ENCODE data around the gene RASSF8.
"Not testable (repeated sequence)": the region's sequence is repeated elsewhere in the genome, so short reads cannot be mapped to it uniquely, and the experiment has no call there.

RASSF8 gene

DNA sequence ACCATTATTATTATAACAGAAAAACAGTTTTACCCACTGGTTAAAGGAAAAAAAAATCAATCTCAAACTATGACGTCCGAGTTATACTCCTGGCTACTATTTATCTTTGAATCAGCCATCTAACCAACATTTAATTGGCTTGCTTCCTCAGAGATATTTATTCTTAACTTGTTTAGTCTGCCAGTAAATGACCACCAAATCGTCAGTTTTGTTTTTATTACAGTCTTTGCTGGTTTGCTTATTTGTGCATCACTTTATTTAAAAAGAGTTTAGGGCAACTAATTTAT, 71.2 kb downstream of the RASSF8 start:
- DNase-seq (ENCODE audit: low read depth) = no peak

DNA sequence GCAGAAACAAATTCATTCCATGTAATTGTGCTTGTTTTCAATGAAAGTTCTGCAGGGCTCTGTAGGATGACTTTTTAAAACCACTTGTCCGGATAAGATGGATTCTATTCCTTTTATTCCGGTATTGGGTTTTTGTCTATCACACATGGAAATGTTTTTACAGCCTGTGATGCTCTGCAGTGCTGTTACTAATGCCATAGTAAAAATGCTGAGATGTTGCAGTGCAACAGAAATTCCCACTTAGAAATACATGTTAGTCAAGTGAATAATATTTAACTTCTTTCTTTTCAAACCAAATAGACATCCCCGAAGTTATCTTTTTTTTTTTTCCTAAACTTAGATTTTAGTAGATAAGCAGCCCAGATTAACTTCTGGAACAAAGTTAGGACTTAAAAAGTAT, 71.9 kb downstream of the RASSF8 start:
- no peak for DNase-seq (ENCODE audit: low read depth)

DNA sequence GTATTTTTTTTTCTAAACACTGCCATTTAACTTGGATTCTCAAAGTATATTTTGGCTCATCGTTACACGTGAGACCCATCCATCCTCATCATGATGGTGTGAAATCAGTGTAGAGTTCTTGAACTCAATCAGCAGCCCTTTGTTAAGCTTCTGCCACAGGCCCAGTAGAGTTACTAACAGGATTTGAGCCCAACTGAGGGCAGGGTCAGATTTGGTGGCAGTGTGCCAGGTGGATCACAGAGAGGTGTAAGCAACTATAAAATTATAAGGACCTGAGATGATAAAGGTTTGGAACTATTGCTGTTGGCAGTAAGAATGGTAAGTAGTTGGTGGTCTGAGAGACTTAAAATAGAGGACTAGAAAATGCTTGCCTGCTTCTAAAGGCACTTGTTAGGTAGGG, 72.8 kb downstream of the RASSF8 start:
- no peak for DNase-seq (ENCODE audit: low read depth)

DNA sequence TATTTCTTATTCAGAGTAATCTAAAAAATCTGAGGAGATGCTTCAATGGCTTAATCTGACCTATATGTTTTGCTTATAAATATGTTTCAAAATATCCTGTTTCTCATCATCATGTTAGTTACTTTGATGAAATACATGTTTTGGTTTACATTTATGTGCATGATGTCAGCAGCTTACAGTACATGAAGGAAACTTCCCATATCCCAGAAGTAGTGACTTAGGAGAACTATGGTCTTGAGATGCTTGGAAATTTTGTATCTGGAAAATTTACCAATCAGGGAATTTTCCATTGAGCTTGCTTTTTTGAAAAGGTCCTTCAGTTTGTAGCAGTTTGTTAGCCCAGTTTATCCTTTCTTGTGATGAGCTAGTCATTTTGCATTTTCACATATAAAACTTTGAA, 73.3 kb downstream of the RASSF8 start:
- no peak for DNase-seq (ENCODE audit: low read depth)

DNA sequence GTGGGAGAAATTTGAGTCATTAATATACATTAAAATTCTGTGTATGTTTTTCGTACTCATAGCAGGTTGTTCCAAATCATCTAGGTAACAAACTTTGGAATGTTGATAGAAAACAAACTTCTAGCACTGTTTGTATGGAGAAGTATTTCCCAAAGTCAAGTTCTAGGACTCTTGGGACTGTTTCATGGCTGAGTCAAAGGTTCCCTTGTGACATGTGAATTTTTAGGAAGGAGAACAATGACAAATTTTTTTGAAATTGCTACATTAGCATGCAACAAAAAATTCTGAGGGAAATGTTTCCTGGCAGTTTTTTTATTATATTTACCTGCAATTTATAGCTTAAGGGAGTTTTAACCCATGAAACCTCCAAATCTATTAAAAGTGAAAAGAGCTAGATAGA, 73.8 kb downstream of the RASSF8 start:
- no peak for DNase-seq (ENCODE audit: low read depth)

DNA sequence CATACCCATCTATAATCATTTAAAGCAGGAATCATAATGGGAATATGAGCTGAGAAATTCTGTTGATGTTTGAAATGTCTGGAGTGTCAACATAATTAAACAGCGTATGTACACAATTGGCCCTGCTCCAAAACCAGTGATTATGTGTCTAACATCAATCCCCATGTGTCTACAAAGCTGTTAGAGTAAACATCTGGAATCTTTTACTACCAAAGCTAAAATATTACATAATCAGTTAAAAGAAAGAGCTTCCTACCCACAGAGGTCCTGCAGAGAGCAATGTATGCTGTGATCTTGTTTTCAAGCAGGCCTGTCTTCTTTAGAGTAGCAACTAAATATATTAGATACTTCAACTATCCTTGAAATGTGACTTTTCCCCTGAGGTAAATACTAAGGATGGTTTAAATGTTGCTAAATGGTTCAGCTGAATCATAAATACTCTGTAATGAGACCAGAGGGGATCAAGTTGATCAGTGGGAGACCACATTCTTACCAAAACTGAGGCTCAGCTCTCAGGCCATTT, 74.3 kb downstream of the RASSF8 start:
- DNase-seq (ENCODE audit: low read depth) = no peak

DNA sequence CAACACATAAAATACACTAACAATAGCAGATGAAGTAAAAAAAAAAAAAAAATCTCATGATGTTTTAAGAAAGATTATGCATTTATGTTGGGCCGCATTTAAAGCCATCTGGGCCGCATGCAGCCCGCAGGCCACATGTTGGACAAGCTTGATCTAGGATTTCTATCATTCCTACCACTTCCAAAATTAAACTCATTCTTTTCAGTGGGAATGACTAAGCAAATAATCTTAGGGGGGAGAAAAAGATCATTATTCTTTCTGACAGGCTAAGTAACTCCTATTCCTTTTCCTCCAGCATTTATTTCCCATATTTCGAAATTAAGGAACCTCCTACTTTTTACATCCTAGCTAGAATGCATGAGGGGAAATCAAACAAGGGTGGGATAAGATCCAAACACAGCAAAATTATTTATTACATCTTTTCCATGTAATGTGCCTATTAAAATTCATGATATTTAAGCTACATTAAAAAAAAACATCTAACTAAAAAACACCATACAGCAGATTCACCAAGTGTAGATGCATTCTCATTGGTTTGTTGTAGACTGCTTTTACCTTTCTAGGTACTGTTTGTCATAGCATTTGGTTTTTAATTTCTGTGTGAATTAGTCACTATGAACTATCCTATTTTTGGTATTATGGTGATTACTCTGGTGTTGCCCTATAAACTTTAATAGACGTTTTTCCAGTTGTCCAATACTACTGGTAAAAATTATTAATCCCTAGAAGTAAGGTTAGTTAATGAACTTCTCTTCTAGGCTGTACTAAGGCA, 76.1 kb downstream of the RASSF8 start:
- DNase-seq (ENCODE audit: low read depth) = no peak

DNA sequence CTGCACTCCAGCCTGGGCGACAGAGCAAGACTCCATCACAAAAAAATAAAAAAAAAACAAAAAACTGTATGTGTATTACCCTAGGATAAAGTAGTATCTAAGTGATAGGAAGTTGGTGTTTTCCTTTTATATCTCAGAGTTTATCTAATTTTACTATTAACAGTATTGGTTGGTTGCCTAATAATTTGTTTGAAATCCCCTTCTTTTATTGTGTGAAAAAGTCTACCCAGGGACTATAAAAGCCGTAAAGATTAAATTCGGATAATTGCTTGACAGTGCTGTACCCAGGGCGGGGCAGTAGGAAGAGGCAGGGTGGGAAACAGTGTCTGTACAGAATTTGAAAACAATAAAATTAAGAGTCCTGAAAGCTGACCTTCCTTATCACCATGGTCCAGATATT, 78.4 kb downstream of the RASSF8 start:
- no peak for DNase-seq (ENCODE audit: low read depth)

DNA sequence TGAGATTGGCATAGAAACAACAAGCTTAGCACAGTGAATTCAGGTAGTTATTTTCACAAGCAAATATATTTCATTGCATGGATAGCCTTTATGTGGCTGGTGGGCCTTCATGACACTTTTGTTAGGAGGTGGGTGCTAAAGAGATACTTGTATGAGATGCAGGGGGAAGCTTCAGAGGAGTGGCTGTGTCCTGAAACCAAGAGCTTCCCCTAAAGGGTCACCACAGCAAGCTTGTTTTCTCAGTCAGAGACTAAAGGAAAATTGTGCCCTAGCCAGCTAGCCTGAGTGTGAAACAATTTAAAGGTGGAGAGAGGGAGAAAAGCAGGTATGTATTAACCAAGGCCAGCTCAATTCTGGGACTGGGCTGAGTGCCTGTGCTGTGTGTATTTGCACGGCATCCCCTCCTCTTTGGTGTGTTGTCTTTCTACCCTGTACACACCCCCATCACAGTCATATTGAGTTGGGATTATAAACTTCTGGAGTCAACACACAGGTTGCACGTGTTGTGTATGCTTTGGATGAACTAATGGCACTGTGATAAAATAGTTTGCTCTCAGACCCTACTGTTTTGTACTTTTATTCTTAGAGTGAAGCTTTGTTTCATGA, 79.2 kb downstream of the RASSF8 start:
- DNase-seq (ENCODE audit: low read depth) = no peak

DNA sequence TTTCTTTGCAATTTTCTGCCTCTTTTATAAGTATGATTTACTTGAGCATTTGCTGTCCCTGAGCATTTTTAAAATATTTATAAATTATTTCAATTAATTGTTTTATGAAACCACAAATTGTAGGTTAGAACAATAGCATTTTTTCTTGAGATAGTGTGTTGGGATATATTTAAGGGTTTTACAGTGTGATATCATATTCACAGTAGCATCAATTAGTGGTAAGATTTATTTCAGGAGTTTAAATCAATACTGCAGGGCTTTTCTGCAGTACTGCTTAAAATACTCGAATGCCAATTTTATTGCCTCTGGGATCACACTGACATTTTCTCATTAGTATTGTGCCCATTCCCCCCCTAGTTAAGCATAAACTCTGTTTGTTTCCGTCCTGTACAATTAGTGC, 84.2 kb downstream of the RASSF8 start:
- DNase-seq (ENCODE audit: low read depth) = no peak

DNA sequence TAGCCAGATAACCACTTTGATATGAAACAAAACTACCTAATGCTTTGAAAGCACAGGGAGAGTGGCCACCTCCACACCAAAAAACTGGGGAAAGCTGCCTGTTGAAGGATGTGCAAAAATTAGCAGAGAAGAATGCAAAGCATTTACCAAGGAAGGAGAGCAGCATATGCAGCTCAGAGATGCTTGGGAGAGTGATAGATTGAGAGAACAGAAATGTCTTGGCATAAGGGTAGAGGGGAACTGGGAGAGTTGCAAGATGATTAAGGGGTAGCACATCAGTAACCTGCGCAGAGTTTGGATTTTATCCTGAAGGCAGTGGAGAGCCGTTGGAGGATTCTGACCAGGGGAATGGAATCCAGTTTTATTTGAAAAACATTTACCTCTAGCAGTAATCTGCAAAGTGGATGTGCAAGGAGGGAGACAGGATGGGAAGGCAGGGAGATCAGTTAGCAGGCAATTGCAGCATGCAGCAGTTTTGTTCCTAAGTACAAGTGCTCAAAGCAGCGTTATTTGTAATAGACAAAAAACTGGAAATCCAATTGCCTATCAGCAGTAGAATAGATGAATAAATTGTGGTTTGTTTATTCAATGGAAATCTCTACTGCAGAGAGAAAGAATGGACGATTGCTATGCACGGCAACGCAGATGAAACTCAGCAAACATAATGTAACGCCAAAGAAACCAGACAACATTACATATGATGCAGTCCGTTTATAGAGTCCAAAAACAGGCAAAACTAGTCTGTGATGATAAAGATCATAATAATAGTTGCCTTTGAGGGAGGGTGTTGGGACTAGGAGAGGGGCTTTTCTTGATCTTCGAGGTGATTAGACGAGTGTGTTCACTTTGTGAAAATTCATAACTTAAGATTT, 84.9 kb downstream of the RASSF8 start:
- no peak for DNase-seq (ENCODE audit: low read depth)

DNA sequence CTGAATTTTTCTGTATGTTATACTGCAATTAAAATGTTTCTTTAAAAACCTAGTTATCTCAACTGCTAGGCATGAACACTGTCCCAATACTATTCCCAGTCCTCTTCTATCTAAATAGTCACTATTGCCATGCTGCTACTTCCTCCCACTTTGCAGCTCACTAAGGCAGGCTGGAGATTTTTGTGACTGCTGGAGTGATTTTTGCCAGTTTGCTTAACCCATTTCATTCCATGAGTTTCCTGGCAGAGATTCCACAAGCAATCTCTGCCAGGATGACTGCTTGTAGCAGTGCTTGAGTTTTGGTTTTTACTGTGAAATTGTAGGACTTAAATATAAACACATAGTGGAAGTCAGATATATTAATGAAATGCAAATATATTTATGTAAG, 85.5 kb downstream of the RASSF8 start:
- DNase-seq (ENCODE audit: low read depth) = no peak

DNA sequence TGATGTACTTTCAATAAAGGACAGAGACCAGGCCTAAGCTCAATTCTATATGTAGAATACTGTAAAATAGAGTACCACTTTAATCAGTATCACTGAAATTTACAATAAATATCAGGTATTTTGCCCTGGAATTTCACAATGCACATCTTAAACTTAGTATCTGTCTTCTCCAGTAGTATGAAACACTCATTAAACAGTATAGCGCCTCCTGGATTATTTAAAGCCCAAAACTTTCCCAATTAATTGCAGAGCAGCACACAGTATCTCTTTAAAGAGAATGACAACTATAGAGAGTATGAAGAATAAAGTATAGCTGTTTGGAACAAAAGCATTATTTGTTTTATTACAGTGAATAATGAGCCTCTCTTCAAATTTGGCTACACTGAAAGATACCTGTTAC, 86.1 kb downstream of the RASSF8 start:
- no peak for DNase-seq (ENCODE audit: low read depth)

DNA sequence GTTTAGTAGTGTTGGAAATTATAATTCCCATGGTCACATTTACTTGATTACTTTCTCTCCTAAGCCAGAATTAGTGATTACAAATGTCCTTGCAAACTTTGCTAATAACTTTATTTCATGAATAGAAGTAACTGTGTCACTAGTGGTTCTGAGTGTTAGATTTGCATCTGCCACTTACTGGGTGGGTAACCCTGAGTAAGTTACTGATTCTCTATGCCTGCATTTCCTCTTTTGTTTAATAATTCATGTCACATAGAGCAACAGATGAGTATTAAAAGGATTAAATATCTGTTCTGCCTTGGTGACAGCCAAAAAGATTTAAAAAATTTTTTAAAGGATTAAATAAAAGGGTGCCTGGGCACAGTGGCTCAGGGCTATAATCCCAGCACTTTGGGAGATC, 87.7 kb downstream of the RASSF8 start:
- no peak for DNase-seq (ENCODE audit: low read depth)

DNA sequence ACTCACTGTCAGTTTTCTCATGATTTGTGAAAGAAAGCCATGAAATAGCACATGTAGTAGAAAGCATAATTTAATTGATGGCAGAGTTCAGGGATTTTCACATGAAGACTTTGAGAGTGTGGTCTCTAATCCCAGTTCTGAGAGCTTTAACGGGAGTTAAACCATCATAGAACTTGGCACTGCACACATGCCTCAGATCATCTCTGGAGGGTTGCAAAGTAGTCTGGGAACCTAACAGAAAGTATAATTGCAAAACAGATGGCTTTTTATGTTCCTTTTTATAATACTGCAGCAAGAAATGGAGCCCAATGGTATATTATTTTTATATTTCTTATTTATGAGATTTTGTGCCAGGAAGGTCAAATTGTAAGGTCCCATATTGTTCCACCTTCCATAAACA, 88.4 kb downstream of the RASSF8 start:
- no peak for DNase-seq (ENCODE audit: low read depth)

DNA sequence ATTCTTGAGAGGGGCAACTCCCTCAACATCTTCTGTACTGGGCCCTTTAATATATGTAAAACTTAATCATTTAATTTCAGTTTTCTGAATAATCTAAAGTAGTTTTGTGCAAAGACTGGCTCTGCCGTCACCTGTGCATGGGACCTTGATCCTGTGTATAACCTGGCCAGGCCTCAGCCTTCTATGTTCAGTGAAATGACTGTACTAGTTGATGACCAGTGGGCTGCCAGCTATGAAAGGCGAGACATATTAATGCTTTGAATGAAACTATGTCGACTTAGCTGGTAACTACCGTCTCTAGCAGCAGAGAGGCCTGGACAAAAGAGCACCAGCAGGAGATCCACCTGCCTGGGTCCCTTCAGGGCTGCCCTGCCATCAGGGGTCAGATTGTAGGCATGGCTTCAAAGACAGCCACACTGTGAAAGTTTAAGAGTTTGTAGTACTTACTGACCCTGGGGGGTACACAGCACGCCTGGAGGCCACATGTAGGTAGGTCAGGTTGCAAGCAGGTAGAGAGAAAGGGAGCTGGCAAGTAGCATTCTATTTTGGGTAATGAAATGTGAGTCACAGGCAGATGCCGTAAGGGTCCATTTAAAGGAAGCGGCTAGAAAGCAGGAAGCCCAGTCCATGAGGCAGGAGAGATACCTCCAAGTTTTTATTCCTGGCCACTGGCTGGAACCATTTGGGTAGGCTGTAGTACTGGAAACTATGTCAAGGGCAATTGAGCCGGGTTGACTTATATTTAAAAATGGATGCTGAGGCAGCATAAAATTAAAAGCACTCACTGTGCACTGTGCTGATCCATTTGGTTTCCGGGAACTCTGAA, 89.1 kb downstream of the RASSF8 start:
- DNase-seq (ENCODE audit: low read depth) = no peak

DNA sequence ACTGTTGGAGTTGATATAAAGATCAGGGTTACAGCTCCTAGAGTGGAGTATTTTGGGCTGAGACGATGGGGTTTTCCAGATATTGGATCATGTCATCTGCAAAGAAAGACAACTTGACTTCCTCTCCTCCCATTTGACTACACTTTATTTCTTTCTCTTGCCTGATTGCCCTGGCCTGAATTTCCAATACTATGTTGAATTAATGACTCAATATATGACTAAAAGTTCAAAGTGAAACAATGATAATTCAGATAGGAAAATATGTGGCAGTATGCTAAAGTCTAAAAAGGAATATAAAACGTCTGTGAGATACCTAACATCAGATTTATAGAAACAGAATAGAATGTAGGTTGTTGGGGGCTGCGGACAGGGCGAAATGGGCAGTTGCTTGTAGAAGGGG, 94.2 kb downstream of the RASSF8 start:
- DNase-seq (ENCODE audit: low read depth) = no peak

DNA sequence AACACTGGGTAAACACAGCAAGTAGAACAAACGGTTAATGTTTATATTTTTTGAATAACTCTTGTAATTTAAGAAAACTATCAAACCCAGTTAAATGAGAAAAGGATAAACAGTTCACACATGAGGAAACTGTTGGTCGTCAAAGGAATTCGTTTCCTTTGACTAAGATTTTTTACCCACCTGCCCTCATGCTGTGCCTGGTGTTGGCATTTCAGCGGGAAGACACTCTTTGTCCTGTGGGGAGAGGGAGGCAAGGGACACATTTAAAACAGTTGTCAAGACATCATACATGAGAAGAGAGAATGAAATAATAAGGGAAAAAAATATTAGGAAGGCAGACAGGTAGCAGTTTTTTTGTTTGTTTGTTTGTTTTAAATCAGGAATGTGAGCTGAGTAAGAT, 95.9 kb downstream of the RASSF8 start:
- no peak for DNase-seq (ENCODE audit: low read depth)

DNA sequence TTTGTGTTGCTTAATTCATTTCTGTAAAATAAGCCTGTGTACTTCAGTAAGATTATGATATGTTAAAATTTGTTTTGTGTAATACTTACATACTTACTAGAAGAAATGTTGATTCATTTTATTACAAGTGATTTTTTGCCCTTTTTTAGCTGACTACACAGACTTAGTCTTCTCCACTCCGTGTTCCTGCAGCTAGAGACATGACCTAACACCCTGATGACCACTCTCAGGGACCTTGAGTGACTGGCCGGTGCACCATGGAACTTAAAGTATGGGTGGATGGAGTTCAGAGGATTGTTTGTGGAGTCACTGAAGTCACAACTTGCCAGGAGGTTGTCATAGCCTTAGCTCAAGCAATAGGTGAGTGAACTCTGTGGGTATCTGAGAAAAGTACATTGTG, 96.6 kb downstream of the RASSF8 start:
- no peak for DNase-seq (ENCODE audit: low read depth)

DNA sequence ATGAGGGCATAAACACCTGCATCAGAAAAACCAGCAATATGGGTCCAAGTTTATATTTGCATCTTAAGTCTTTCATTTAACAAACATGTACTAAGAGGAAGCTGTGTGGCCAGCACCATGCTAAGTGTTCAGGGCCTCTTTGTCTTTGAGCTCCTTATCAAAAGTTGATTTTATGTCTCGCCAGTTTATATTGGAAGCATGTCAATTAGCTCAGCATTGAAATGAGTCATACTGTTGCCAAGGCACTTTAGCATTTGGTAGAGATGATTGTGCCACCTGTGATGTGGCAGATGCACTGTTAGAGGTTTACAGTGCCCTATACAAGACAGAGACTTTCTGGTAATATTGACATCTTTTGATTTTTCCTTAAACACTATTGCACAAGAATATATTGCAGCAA, 97.9 kb downstream of the RASSF8 start:
- DNase-seq (ENCODE audit: low read depth) = peak; percentile 59

DNA sequence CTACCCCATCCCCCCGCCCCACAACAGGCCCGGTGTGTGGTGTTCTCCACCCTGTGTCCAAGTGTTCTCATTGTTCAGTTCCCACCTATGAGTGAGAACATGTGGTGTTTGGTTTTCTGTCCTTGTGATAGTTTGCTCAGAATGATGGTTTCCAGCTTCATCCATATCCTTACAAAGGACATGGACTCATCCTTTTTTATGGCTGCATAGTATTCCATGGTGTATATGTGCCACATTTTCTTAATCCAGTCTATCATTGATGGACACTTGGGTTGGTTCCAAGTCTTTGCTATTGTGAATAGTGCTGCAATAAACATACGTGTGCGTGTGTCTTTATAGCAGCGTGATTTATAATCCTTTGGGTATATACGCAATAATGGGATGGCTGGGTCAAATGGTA, 98.8 kb downstream of the RASSF8 start:
- DNase-seq (ENCODE audit: low read depth) = not testable (repeated sequence)

DNA sequence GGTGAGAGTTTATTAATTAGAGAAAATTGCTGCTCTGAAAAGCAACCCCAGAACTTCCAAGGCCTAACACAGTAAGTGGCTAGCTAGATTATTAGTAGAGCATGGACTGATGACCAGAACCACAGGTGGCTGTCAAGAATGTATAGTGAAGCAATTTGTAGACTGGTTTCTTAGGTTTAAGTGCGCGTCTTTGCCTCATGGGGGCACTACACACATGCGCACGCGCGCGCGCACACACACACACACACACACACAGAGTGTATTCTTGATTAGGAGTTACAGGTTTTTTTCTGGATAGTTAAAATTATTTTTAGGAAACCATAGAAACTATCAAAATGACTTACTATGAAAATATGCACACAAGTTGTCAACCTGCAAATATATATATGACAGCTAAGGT, 99.8 kb downstream of the RASSF8 start:
- DNase-seq (ENCODE audit: low read depth) = no peak

Data from HS-27A (cell line).